ENCODE measurements around the gene PRTG.
"Not testable (repeated sequence)": the region's sequence is repeated elsewhere in the genome, so short reads cannot be mapped to it uniquely, and the experiment has no call there.

Gene PRTG

GRCh38 chr15:55742498-55742926, 440 bp downstream of the PRTG start:
- Histone ChIP-seq H3K27me3 (ENCODE audit: control insufficient read depth, insufficient read depth, low read length) (peaks cover 60% of the 10 kb centered on the region), H3K36me3 (ENCODE audit: control insufficient read depth, insufficient read depth, low read length) (no peaks in the 10 kb centered on the region), H3K27ac (ENCODE audit: low read length) (no peak overlapping the region), H3K9me3 (ENCODE audit: control insufficient read depth, insufficient read depth, low read length) (no peaks in the 10 kb centered on the region), H3K4me3 (ENCODE audit: low read length) (peak overlapping the region; percentile 62), H3K4me1 (ENCODE audit: control insufficient read depth, insufficient read depth, low read length) (peaks cover 2% of the 10 kb centered on the region; the same call in 1 of the 2 replicates)
- WGBS (ENCODE audit: insufficient coverage, insufficient read length) = no CpG with 5 or more reads among the region's 52 CpGs
- DNase-seq (ENCODE audit: low read depth, low spot score) = no peak

DNA sequence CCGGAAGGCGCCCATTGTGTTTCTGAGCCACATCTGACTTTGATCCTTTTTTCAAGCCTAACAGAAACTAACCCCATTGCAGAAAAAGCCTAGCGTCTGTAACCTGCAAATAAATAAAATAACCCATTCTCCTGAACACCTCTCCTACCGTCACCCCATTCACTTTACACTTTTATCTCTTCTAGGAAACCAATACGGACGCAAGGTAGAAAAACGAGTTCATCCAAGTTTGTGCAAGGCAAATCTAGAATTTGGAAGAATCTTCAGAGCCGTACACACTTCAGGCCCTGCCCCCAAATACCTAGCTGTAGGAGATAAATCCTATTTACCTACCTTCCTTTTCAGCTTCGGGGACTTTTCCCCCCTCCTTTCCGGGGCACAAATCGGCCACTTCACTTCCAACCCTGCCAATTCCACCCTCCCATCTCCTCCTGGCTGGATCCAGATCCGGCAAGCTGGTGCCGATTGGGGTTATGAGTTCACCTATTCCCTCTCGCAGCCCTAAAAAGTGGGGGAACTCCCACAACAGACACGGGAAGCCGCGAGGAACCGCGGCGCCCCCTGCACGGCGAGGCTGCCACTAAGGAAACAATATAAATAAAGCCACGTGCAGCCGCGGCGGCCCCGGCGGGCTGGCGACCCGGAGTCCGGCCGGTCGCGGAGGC, 987 bp downstream of the PRTG start:
- peaks cover 2% of the 10 kb centered on the region; the same call in 1 of the 2 replicates for H3K4me1 ChIP-seq (ENCODE audit: control insufficient read depth, insufficient read depth, low read length)
- H3K27ac ChIP-seq (ENCODE audit: low read length) = no peak overlapping the region
- no CpG with 5 or more reads among the region's 34 CpGs for WGBS (ENCODE audit: insufficient coverage, insufficient read length)
- peaks cover 63% of the 10 kb centered on the region for H3K27me3 ChIP-seq (ENCODE audit: control insufficient read depth, insufficient read depth, low read length)
- H3K36me3 ChIP-seq (ENCODE audit: control insufficient read depth, insufficient read depth, low read length) = no peaks in the 10 kb centered on the region
- DNase-seq (ENCODE audit: low read depth, low spot score) = no peak
- no peaks in the 10 kb centered on the region for H3K9me3 ChIP-seq (ENCODE audit: control insufficient read depth, insufficient read depth, low read length)
- peak overlapping the region; percentile 62; the same call in 1 of the 2 replicates for H3K4me3 ChIP-seq (ENCODE audit: low read length)

GRCh38 chr15:55740981-55741832, 1.7 kb downstream of the PRTG start:
- no peak for DNase-seq (ENCODE audit: low read depth, low spot score)
- no CpG with 5 or more reads among the region's 21 CpGs for WGBS (ENCODE audit: insufficient coverage, insufficient read length)

GRCh38 chr15:55740359-55740878, 2.5 kb downstream of the PRTG start:
- H3K4me1 ChIP-seq (ENCODE audit: control insufficient read depth, insufficient read depth, low read length) = peaks cover 2% of the 10 kb centered on the region; the same call in 1 of the 2 replicates
- H3K36me3 ChIP-seq (ENCODE audit: control insufficient read depth, insufficient read depth, low read length) = no peaks in the 10 kb centered on the region
- no peak for DNase-seq (ENCODE audit: low read depth, low spot score)
- WGBS (ENCODE audit: insufficient coverage, insufficient read length) = no CpG with 5 or more reads among the region's 11 CpGs
- no peaks in the 10 kb centered on the region for H3K9me3 ChIP-seq (ENCODE audit: control insufficient read depth, insufficient read depth, low read length)
- peaks cover 66% of the 10 kb centered on the region for H3K27me3 ChIP-seq (ENCODE audit: control insufficient read depth, insufficient read depth, low read length)
- H3K27ac ChIP-seq (ENCODE audit: low read length) = no peak overlapping the region
- no peak overlapping the region for H3K4me3 ChIP-seq (ENCODE audit: low read length)

More at GRCh38 chr15:55740981-55741832, 1.7 kb downstream of the PRTG start:
- H3K27ac ChIP-seq (ENCODE audit: low read length) = no peak overlapping the region
- peaks cover 65% of the 10 kb centered on the region for H3K27me3 ChIP-seq (ENCODE audit: control insufficient read depth, insufficient read depth, low read length)
- H3K36me3 ChIP-seq (ENCODE audit: control insufficient read depth, insufficient read depth, low read length) = no peaks in the 10 kb centered on the region
- H3K4me1 ChIP-seq (ENCODE audit: control insufficient read depth, insufficient read depth, low read length) = peaks cover 2% of the 10 kb centered on the region; the same call in 1 of the 2 replicates
- no peak overlapping the region for H3K4me3 ChIP-seq (ENCODE audit: low read length)
- no peaks in the 10 kb centered on the region for H3K9me3 ChIP-seq (ENCODE audit: control insufficient read depth, insufficient read depth, low read length)

DNA sequence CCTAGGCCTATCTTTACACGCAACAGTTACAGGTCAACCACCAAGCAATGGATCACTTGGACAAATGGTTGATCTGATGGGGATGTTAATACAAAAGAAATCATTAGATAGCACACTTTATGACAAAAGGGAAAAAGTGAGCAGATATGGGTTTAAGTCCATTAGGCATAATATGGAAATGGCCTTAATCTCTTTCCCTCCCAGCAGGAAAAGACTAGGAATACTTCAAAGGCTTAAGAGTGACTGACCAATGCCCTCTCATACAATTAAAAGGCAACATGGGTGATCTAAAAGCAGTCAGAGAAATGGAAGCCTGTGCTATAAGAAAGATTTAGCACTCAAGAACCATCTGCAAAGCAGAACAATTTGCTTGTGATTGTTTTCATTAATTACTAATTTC, 3.3 kb downstream of the PRTG start:
- WGBS (ENCODE audit: insufficient coverage, insufficient read length) = no CpG with 5 or more reads among the region's 1 CpG
- no peak for DNase-seq (ENCODE audit: low read depth, low spot score)
- Histone ChIP-seq H3K27ac (ENCODE audit: low read length) (no peak overlapping the region), H3K9me3 (ENCODE audit: control insufficient read depth, insufficient read depth, low read length) (no peaks in the 10 kb centered on the region), H3K4me1 (ENCODE audit: control insufficient read depth, insufficient read depth, low read length) (peaks cover 2% of the 10 kb centered on the region; the same call in 1 of the 2 replicates), H3K27me3 (ENCODE audit: control insufficient read depth, insufficient read depth, low read length) (peaks cover 67% of the 10 kb centered on the region), H3K36me3 (ENCODE audit: control insufficient read depth, insufficient read depth, low read length) (no peaks in the 10 kb centered on the region), H3K4me3 (ENCODE audit: low read length) (no peak overlapping the region)

GRCh38 chr15:55738715-55739114, 4.2 kb downstream of the PRTG start:
- no CpG with 5 or more reads among the region's 1 CpG for WGBS (ENCODE audit: insufficient coverage, insufficient read length)
- Histone ChIP-seq H3K36me3 (ENCODE audit: control insufficient read depth, insufficient read depth, low read length) (no peaks in the 10 kb centered on the region), H3K27me3 (ENCODE audit: control insufficient read depth, insufficient read depth, low read length) (peaks cover 63% of the 10 kb centered on the region), H3K4me3 (ENCODE audit: low read length) (no peak overlapping the region), H3K9me3 (ENCODE audit: control insufficient read depth, insufficient read depth, low read length) (no peaks in the 10 kb centered on the region), H3K27ac (ENCODE audit: low read length) (no peak overlapping the region), H3K4me1 (ENCODE audit: control insufficient read depth, insufficient read depth, low read length) (peaks cover 2% of the 10 kb centered on the region; the same call in 1 of the 2 replicates)
- no peak for DNase-seq (ENCODE audit: low read depth, low spot score)

DNA sequence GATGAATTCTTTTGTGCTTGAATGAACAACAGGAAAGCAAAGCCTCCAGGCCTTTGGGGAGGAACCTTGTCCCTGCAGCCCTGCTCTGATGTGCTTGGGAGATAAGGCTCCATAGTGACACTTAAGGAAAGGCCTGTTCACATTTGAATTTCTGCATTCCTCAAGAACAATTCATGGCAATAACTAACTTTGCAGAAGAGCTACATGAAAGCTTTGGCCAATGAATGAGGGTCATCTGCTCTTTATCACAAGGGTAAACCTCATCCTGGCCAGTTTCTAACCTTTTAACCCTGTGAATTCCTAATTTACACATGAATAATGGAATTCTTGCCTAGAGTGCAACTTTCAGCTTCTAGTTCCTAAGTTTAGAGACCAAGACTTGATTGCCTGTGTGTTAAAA, 5.6 kb downstream of the PRTG start:
- no peaks in the 10 kb centered on the region for H3K9me3 ChIP-seq (ENCODE audit: control insufficient read depth, insufficient read depth, low read length)
- no peak overlapping the region for H3K4me3 ChIP-seq (ENCODE audit: low read length)
- no peak overlapping the region for H3K27ac ChIP-seq (ENCODE audit: low read length)
- DNase-seq (ENCODE audit: low read depth, low spot score) = no peak
- no peaks in the 10 kb centered on the region for H3K36me3 ChIP-seq (ENCODE audit: control insufficient read depth, insufficient read depth, low read length)
- peaks cover 55% of the 10 kb centered on the region for H3K27me3 ChIP-seq (ENCODE audit: control insufficient read depth, insufficient read depth, low read length)
- peaks cover 2% of the 10 kb centered on the region; the same call in 1 of the 2 replicates for H3K4me1 ChIP-seq (ENCODE audit: control insufficient read depth, insufficient read depth, low read length)

DNA sequence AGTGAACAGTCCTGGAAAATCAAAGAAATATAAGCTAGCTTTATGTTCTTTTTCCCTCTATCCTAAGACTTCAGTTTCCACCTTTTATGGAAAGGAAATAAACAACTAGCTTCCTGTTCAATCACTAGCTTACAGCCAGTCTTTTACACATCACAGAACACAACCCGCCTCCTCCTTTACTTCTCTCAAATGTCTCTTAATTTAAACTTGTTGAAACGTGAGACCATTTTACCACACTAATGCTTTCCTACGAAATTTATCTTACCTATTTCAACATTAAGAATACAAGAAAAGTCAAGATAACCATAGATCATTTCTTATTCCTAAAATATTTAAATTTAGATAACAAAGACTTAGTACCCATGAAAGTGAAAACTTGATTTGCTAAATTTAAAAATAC, 6.2 kb downstream of the PRTG start:
- Histone ChIP-seq H3K27ac (ENCODE audit: low read length) (no peak overlapping the region), H3K27me3 (ENCODE audit: control insufficient read depth, insufficient read depth, low read length) (peaks cover 49% of the 10 kb centered on the region), H3K4me3 (ENCODE audit: low read length) (no peak overlapping the region), H3K4me1 (ENCODE audit: control insufficient read depth, insufficient read depth, low read length) (peaks cover 2% of the 10 kb centered on the region; the same call in 1 of the 2 replicates), H3K36me3 (ENCODE audit: control insufficient read depth, insufficient read depth, low read length) (no peaks in the 10 kb centered on the region), H3K9me3 (ENCODE audit: control insufficient read depth, insufficient read depth, low read length) (no peaks in the 10 kb centered on the region)
- 100% methylated on average over 1 of the region's 3 CpGs for WGBS (ENCODE audit: insufficient coverage, insufficient read length)
- DNase-seq (ENCODE audit: low read depth, low spot score) = no peak

DNA sequence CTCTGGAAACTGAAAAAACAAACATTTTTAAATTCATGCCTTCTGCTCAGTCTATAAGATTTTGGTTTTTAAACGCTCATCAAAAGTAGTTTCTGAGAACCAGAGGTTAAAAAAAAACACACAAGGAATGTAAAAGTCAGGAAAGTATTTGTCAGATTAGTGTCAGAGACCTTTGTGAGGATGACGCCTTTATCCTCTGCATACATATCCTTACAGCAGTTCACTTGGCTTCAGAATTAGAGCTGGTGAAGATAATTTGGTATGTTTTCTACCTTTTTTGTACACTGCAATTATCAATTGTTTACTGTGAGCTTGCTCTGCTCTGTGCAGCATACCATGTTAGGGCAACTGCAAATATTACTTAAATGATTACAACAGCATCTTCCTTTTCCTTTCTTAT, 8.3 kb downstream of the PRTG start:
- H3K9me3 ChIP-seq (ENCODE audit: control insufficient read depth, insufficient read depth, low read length) = no peaks in the 10 kb centered on the region
- H3K27ac ChIP-seq (ENCODE audit: low read length) = no peak overlapping the region
- DNase-seq (ENCODE audit: low read depth, low spot score) = no peak
- H3K27me3 ChIP-seq (ENCODE audit: control insufficient read depth, insufficient read depth, low read length) = peaks cover 30% of the 10 kb centered on the region
- H3K36me3 ChIP-seq (ENCODE audit: control insufficient read depth, insufficient read depth, low read length) = no peaks in the 10 kb centered on the region
- no CpG with 5 or more reads among the region's 2 CpGs for WGBS (ENCODE audit: insufficient coverage, insufficient read length)
- H3K4me1 ChIP-seq (ENCODE audit: control insufficient read depth, insufficient read depth, low read length) = no peaks in the 10 kb centered on the region
- H3K4me3 ChIP-seq (ENCODE audit: low read length) = no peak overlapping the region

- WGBS (ENCODE audit: insufficient coverage, insufficient read length) = no CpG with 5 or more reads among the region's 7 CpGs
- not testable (repeated sequence) for H3K36me3 ChIP-seq (ENCODE audit: control insufficient read depth, insufficient read depth, low read length); DNase-seq (ENCODE audit: low read depth, low spot score); H3K4me3 ChIP-seq (ENCODE audit: low read length); H3K27ac ChIP-seq (ENCODE audit: low read length); H3K9me3 ChIP-seq (ENCODE audit: control insufficient read depth, insufficient read depth, low read length); H3K4me1 ChIP-seq (ENCODE audit: control insufficient read depth, insufficient read depth, low read length)
- H3K27me3 ChIP-seq (ENCODE audit: control insufficient read depth, insufficient read depth, low read length) = peaks cover 20% of the 10 kb centered on the region
Observed at GRCh38 chr15:55733461-55733860, 9.5 kb downstream of the PRTG start.
